GM19240 (cell line): ENCODE data around the gene MYL4.
"Not testable (repeated sequence)": the region's sequence is repeated elsewhere in the genome, so short reads cannot be mapped to it uniquely, and the experiment has no call there.

Experiments used
- DNase-seq: peaks from one replicate; pipeline ENCODE4 v3.0.0; 2011; ENCODE audit warnings: low spot score; ENCODE audit not compliant: insufficient read length

The MYL4 gene

DNA sequence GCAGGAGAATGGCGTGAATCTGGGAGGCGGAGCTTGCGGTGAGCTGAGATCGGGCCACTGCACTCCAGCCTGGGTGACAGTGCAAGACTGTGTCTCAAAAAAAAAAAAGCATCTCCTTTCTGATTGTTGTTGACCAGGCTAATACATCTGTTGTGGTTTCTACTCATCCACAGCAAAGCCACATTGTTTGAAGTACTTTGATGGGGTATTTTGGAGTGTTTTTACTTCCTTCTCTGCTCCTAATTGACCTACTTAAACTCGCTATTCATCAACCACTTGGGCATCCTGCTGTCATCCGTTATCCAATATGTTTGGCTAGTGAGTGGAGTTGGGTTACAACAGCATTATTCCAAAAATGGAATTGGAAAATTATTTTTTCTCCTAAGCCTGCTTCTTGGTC, 16.6 kb upstream of the MYL4 start:
- DNase-seq = no peak

DNA sequence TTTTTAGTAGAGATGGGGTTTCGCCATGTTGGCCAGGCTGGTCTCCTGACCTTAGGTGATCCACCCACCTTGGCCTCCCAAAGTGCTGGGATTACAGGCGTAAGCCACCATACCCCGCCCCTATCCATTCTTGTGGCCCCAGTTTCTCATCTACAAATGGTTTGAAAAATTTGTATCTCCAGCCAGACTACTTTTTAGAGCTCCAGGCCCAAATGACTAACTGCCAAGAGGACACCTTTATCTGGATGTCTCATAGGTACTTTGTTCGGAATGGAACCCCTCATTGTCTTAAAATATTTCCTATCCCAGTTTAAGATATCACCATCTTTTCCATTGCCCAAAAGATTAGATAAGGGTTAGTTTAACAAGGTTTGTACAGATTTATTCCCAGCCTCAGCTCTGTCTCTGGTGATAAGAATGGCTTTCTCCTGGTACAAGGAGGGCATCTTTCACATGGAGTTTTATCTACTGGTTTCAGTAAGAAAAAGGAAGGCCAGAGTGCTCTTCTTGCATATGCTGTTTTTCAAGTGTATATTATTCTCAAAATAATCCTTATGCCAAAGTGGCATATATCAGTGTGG, 15.1 kb upstream of the MYL4 start:
- no peak for DNase-seq

DNA sequence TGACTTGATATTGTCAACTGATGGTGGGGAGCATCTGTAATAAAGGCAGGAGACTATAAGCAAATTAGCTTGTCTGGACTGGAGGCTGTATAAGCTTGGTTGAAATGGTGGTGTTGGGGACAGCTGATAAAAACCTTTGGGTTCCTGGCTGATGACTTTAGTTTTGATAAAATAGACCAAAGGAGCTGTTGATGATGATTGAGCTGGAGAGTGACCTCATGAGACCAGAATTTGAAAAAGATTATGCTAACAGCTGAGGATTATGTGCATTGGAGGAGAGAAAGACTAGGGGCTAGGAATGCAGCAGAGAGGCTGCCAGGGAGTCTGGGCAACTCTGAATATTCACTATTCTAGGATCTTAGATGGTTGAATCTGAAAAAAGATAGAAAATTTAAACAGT, 11.3 kb upstream of the MYL4 start:
- no peak for DNase-seq

DNA sequence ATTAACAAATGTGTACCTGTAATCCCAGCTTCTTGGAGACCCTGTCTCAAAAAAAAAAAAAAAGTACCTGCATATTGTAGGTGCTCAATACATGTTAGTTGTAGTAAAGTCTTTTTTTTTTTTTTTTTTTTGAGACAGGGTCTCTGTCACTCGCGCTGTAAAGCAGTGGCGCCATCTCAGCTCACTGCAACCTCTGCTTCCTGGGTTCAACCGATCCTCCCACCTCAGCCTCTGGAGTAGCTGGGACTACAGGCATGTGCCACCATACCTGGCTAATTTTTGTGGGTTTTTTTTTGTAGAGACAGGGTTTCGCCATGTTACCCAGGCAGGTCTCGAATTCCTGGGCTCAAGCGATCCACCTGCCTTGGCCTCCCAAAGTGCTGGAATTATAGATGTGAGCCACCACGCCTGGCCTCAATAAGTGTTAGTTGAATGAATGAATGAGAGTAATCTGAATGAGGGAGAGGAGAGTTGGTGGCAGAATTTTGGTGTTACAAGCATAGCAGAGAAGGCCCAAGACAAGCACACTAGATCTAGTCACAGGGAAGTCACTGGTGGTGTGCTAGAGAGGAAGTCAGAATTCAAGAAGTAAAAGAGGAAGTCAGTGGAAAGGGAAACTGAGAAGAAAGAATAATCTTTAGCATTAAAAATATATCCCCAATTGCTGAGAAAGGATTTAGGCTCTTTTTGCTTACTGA, 9.4 kb upstream of the MYL4 start:
- no peak for DNase-seq

DNA sequence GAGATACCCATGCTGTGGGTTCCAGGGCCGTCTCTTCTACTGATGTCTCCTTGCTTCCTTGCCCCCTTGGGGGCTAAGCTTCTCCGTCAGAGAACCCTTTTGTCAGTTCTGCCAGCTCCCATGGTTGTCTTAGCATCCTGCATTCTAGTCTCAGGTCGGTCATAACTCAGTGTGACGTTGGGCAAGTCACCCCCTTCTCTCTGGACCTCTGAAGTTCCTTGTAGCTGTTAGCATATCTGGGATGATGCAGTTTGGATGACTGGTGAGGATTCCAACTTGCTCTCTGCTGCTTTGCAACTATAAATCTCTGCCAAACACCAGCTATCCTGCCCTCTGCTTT, 8.9 kb upstream of the MYL4 start:
- no peak for DNase-seq

DNA sequence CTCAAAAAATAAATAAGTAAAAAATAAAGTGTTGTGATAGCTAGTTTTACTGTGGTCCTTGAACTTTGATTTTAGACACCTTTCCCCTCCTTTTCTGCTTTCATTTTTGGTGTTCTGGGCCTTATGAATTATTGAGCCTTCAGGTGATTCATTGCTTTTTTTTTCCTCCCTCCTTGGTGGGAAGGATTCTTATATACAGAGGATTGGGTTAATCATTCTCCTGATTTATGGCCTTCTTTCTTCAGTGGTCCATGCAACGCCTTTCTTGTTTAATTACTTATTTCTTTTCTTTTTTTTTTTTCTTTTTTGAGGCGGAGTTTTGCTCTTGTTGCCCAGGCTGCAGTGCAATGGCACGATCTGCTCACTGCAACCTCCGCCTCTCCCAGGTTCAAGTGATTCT, 8.0 kb upstream of the MYL4 start:
- no peak for DNase-seq

DNA sequence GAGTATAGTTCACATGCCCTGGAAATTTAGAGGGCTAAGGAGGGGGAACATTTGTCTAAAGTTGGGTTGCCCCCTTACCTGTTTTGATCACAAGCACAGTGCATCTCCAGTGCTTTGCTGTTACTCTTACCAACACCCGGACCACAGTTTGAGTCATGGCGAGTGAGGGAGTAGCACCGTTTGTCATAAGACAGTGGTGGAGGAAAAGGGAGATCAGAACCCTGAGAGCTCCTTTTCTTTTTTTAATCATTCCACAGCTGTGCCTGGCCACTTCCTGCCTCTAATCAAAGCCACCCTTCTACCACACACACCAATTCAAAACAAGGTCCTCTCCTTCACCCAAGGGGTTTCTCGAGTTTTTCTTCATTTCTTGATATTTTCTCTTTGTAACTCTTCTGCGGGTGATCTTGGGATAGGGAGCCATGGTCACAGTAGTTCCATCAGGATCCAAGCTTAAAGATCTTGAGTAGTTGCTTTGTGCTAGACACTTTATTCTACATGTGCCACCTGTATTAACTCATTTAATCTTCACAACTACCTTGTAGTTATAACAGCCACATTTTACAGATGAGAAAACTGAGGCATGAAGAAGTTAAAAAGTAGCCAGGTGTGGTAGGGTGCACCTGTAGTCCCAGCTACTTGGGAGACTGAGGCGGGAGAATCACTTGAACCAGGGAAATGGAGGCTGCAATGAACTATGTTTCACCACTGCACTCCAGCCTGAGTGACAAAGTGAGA, 5.0 kb upstream of the MYL4 start:
- no peak for DNase-seq

DNA sequence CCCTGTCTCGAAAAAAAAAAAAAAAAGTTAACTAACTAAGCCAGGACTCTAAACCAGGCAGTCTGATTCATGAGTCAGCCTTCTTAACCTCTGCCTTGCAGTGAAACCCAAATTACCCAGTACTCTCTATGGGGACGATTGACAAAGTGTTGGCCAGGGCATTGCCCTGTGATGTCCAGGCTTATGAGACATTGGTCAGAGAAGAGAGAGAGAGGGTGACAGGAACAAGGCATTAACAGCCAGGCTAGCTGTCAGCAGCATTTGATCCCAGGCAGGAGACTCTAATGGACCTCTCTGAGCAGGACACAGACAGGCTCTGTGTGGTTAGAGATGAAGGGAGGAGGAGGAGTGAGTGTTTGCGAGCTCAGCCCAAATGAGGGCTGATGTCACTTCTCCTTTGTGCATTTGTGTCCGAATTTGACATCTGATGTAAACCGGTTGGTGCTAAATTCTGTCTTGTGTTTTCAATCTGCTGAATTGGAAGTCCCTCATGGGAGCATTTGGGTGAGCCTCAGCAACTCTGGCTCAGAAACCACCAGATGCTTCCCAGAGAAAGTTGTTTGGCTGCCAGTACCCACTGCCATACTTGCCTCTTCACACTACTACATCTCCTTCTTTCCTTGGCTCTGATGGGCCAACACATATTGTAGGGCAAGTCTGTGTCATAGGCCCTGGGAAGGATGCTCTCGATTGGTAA, 4.3 kb upstream of the MYL4 start:
- DNase-seq = no peak

DNA sequence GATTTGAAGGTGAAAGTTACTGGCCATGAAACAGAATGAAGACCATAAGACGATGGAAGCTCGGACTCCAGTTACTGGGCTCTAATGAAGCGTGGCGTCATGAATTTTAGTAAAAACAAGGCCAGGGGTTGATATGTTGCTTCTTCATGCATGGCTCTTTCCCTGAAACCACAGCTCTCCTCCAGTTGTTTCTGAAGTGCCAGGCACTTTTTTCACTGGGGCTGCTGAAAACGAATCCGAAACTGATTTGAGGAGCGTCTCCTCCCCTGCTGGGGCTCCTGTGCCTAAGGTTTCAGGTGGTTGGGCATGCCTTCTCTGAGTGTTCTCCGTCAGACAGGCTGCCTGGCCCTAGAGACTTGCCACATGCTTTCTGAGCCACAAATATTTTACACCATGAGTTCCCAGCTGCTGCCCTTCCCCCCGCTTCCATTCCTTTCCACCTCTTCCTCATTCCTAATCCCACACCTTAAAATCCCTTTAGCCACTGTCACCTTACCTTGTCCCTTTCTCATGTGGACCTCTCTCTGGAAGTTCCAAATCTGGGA, 3.7 kb upstream of the MYL4 start:
- DNase-seq = peak; percentile 67

DNA sequence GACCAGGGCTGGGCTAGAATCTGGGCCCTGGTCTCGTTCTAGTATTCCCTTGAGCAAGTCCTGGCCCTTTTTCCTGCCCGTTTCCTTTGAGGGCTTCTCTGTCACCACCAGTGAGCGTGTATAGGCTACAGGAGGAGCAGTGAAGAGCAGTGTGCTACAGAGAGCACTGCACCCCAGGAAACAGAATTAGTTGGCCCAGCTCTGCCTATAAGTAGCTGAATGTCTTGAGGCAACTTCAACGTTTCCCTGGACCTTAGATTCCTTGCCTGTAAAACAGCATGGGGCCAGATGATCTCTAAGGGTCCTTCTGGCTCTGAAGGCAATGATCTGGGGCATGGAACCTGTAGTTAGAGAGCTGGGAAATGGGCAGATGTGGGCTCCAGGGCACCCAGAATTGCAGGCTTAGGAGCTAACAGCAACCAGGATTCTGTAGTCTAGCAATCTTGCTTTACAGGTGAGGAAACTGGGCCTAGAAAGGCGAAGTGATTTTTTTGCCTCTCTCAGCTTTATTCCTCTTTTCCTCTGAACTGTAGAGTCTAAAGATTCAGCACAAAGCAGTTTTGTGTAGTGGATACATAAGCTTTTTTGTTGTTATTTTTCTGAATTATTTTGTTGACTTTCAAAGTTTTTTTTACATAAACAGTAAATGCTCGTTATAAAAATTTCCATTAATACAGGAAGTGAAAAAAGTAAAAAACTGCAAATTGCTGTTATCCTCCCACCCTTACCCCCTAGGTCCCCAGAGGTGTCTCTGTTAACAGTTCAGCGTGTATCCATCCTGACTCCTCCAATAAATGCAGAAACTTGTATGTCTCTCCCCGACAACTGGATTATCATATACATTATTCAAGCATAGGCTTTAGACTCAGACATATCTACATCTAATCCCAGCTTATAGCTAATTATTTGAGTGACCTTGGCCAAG, 1.7 kb upstream of the MYL4 start:
- no peak for DNase-seq

DNA sequence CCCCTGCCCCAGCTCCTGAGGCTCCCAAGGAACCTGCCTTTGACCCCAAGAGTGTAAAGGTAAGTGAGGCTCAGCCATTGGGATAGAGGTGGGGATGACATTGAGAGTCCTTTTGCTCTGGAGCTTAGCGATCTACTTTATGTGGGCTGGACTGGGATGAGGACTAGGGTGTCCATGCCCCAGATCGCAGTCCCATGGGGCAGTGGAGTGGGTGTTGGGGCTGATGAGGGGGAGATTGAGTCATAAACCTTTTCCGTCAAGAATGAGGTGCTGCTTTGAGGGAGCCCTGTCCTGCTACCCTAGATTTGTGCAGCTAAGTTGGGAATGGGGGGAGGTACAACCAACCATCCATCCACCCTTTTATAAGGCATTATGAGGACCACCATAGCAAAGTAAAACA, 351 bp downstream of the MYL4 start:
- DNase-seq = no peak

DNA sequence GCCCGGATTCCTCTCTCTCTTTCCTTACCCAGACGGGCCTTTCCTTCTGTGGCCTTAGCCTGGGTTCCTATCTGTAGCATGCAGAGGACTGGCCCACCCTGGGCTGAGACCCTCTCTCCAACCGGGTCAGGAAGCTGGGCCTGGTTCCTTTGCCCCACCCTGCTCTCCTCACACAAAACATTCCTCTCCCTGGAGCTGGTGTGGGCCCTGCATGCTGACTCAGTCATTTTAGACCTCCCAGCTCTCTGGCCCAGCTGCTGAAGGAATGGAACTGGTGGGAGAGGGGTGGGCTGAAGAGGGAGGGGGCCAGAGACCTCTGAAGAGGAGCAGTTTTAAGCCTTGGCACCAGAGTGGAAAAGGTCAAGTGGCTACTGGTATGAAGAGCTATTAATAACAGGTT, 957 bp downstream of the MYL4 start:
- no peak for DNase-seq

DNA sequence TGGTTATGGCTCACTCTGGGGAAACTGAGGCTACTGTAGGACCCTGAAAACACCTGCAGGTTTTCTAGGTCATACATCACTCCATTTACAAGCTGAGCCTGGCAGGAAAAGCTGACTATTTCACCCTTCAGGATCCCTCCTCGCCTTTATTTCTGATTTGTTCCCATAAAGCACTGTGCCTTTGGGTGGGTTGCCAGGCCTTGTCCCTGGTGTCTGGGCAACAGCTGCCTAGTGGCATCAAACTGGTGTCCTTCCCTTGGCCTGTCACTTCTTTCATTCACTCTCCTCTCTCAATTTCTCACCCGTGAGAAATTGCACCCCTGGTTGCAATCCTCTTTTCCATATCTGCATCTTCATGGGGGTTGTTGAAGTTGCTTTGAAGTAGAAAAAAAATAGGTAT, 1.6 kb downstream of the MYL4 start:
- no peak for DNase-seq

DNA sequence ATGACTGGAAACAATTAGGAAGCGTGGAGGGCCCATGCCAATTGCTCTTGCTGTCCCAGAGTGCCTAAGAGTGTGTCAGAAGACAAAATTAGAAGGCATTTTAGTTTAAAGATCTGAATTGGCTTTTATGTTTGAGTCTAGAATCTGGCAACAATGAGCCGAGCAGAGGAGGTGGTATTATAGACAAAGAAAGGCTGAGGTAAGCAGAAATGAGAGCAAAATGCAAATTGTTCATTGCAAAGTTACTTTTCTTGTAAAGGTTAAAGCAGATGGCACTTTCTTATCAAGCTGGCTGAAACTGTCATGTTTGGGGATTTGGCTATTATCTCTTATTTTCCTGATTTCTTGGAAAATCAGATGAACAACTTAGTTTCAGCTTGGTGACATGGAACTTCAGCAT, 3.3 kb downstream of the MYL4 start:
- no peak for DNase-seq

DNA sequence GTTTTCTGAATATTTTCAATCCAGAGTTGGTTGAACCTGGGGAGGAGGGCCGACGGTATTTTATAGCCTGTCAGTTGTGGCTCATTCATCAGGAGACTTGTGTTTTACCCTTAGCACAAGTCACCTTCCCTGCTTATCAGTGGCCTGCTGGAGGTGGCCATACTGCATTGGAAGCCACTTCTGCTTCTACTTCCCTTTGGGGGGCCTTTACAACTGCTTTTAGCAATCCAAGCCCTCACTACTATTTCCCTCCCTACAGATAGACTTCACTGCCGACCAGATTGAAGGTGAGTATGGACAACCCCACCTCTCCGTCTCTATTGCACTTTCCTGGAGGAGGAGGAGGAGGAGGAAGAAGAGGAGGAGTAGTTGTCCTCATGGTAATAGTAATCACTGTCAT, 4.4 kb downstream of the MYL4 start:
- no peak for DNase-seq

DNA sequence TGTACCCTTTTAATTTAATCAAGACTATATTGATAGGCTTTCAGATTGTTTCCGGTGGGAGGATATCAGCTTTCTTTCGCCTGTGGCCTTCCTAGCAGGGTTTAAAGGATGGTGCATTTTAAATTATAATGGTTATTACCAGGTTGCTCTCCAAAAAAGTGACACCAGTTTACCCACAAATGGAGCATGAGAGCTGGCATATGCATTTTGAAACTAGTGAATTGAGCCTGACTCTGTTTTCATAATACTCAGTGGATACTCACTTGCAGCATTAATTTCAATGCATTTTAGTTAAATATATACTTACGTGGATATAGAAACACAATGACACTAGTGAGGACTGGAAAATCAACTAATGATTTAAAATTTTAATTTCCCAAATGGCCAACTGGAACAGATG, 5.8 kb downstream of the MYL4 start:
- DNase-seq = no peak

DNA sequence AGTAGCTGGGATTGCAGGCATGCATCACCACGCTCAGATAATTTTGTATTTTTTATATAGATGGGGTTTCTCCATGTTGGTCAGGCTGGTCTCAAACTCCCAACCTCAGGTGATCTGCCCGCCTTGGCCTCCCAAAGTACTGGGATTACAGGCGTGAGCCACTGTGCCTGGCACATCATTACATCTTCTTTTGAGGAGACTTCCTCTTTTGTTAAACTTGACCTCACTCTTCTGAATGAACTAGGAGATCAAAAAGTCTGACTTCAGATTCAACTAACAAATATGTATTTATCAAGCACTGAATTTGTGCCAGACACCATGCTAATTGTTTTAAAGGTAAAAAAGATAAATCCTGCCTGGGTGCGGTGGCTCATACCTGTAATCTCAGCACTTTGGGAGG, 7.7 kb downstream of the MYL4 start:
- DNase-seq = not testable (repeated sequence)

DNA sequence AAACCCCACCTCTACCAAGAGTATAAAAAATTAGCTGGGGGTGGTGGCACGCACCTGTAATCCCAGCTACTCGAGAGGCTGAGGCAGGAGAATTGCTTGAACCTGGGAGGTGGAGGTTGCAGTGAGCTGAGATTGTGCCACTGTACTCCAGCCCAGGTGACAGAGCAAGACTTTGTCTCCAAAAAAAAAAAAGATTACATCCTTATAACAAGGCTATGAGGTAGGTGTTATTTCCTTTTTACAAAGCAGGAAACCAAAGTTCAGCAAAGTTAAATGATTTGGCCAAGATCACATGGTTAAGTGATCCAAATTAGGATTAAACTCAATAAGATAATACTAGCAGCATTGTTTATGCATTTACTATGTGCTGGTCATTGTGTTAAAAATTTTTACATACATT, 8.1 kb downstream of the MYL4 start:
- not testable (repeated sequence) for DNase-seq

DNA sequence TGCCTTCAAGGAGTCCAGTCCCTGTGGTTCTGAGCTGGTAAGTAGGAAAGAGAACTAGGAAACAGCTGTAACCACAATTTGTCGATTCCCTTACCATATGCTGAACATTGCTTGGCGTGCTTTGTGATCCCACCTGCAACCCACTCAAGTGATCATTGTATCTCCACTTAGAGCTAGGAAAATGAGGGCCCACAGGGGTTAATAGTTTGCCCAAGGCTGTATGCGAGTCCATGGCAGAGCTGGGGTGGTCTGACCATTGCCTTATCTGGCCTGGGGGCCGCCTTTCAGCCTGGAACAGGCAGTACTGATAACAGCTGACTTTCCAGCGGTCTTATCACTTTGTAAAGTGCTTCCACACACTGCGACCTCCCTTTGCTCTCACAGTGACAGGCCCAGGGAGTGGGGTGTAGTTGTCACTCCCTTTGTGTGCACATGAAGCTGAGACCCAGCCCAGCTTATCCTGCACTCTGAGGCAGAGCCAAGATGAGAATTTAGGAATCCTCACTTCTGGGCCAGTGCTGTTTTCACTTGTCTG, 9.8 kb downstream of the MYL4 start:
- no peak for DNase-seq

DNA sequence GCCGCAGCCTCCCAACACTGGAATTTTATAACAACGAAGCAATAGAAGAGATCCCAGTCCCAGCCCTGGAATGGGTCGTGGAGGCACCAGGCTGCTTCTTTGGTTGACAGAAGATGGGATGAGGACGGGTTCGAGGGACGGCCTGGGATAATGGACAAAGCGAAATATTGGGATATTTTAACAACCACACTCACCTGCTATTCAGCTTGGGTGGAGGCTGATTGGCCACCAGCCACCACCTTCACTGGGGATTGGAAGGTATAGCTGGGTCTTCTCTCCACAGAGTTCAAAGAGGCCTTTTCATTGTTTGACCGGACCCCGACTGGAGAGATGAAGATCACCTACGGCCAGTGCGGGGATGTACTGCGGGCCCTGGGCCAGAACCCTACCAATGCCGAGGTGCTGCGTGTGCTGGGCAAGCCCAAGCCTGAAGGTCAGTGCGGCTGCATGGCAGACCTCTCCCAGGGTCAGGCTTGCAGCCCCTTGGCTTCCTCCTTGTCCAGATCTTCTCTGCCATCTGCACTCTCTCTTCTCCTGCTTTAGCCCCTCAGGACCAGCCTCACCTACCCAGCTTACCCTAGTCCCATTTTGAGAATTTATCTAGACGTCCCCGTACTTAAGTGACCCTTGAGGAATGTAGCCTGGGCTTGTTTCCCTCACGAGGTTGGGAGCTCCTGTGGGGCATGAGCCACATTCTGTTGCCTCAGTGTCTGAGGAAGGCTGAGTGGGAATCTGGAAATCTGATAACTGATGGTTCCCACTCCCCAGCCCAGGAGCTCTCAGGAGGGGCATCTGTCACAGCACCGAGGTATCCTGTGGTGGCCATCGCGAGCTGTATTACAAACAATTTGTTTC, 10.7 kb downstream of the MYL4 start:
- no peak for DNase-seq
